ENCODE results near the gene DCLK3. TPM values are rescaled to one million over a fixed set of nuclear protein-coding genes. Genes with fewer than 3 reads are reported as not detected.

Gene DCLK3
- total RNA-seq, 1 experiment from 2014 or later: 1.4 TPM

GRCh38 chr3:36792342-36792741, 28.0 kb upstream of the DCLK3 start:
- H3K9me3 Mint-ChIP-seq: no peaks in the 10 kb centered on the region
- Histone ChIP-seq H3K79me1 (ENCODE audit: insufficient read depth, low read depth, low read length, poor library complexity, severe bottlenecking) (no peaks in the 10 kb centered on the region), H2AK5ac (ENCODE audit: insufficient read length, low read length) (no peak overlapping the region)

More at GRCh38 chr3:36792342-36792741, 28.0 kb upstream of the DCLK3 start:
- Mint-ChIP-seq H3K27me3 (ENCODE audit: low read depth) (peaks cover 13% of the 10 kb centered on the region), H3K4me3 (no peak overlapping the region), H3K4me1 (peaks cover 2 to 8% of the 10 kb centered on the region in 2 experiments; a peak in 3 of 4 replicates), H3K36me3 (ENCODE audit: insufficient read depth in 1 of 3, low read depth in 3 of 3) (no peaks in the 10 kb centered on the region), H3K27ac (no peak overlapping the region)
- no peaks in the 10 kb centered on the region for H3K27me3 ChIP-seq (ENCODE audit: insufficient read depth, low read length)
- H3K56ac ChIP-seq (ENCODE audit: insufficient read length, low read depth, low read length): no peak overlapping the region
- TF ChIP-seq CTCF (conservative IDR thresholded peaks at IDR 0.05): peak; percentile 81
- peak; percentile 75 for DNase-seq
- no peak overlapping the region for H3K14ac ChIP-seq (ENCODE audit: insufficient read depth, low read length)
- no CpG with 5 or more reads among the region's 4 CpGs for WGBS (ENCODE audit: extremely low coverage, insufficient read length, low lambda C conversion rate)
- H2BK12ac ChIP-seq (ENCODE audit: insufficient read length, low read depth, low read length): no peak overlapping the region
- H3K23ac ChIP-seq (ENCODE audit: insufficient read length, low read depth, low read length): no peak overlapping the region
- no peaks in the 10 kb centered on the region for H3K9me3 ChIP-seq (ENCODE audit: control insufficient read depth, low read depth, low read length)
- no peaks in the 10 kb centered on the region for H4K20me1 ChIP-seq (ENCODE audit: control insufficient read depth, insufficient read depth, insufficient read length)
- H3K27ac ChIP-seq (ENCODE audit: insufficient read length, low read depth, low read length): no peak overlapping the region
- H2BK20ac ChIP-seq (ENCODE audit: low read depth, low read length, poor library complexity, severe bottlenecking): no peak overlapping the region
- H3K4me1 ChIP-seq (ENCODE audit: insufficient read depth, low read length): no peaks in the 10 kb centered on the region
- H3K9ac ChIP-seq (ENCODE audit: extremely low read depth, insufficient read length, low read length): no peak overlapping the region
- no peak overlapping the region for H2BK120ac ChIP-seq (ENCODE audit: low read depth, low read length, poor library complexity, severe bottlenecking)
- H2BK15ac ChIP-seq (ENCODE audit: low read depth, low read length): no peak overlapping the region
- H3T11ph ChIP-seq (ENCODE audit: low read length): no peak overlapping the region
- H3K23me2 ChIP-seq (ENCODE audit: insufficient read length, low read depth, low read length, poor library complexity, severe bottlenecking): no peaks in the 10 kb centered on the region
- no peak overlapping the region for H3K4me2 ChIP-seq (ENCODE audit: insufficient read depth, insufficient read length, low read length)
- H3K79me2 ChIP-seq (ENCODE audit: insufficient read depth, low read length): no peaks in the 10 kb centered on the region
- H4K8ac ChIP-seq (replicated peaks; ENCODE audit: insufficient read length, low read depth, low read length): no peak overlapping the region
- H4K91ac ChIP-seq (ENCODE audit: insufficient read length, low read depth, low read length): no peak overlapping the region
- H4K5ac ChIP-seq (ENCODE audit: insufficient read length, low read depth, low read length): no peak overlapping the region
- no peak overlapping the region for H3K4ac ChIP-seq (ENCODE audit: low read depth, low read length)
- no peak overlapping the region for H2BK5ac ChIP-seq (ENCODE audit: insufficient read length, low read length)
- H2AFZ ChIP-seq (ENCODE audit: low read length): no peak overlapping the region
- no peak overlapping the region for H3K18ac ChIP-seq (ENCODE audit: insufficient read length, low read depth, low read length)

Measured in H9 (cell line).